ENCODE measurements around the gene FAM98B. TPM values are rescaled to one million over a fixed set of nuclear protein-coding genes. Genes with fewer than 3 reads are reported as not detected.

The FAM98B gene
- total RNA-seq, 4 donors from 2014 or later, result 9.3 to 12.6 (median 10.9) TPM

DNA sequence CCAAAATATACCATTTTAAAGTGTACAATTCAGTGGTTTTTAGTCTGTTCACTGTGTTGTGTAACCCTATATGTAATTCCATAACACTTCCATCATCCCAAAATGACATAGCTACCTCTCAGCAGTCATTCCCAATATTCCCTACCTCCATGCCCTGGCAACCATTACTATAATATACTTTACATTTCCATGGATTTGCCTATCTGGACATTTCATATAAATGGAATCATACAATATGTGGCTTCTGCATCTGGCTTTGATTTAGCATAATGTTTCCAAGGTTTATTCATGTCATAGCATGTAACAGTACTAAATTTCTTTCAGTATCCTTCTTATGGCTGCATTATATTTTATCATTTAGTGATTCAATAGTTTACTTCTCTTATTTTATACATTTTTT is 25.3 kb downstream of the FAM98B start:
- Histone ChIP-seq H3K4me1 (no peaks in the 10 kb centered on the region), H3K27ac (no peak overlapping the region), H3K36me3 (peaks cover 14 to 30% of the 10 kb centered on the region in 2 donors), H3K9me3 (no peaks in the 10 kb centered on the region), H3K27me3 (no peaks in the 10 kb centered on the region), H3K4me3 (replicated peaks in 1 of 3) (no peak overlapping the region)
- DNase-seq, result no peak
- intact Hi-C loops (cut with DNase I), result no loop called here
- TF ChIP-seq, protein P1, sequence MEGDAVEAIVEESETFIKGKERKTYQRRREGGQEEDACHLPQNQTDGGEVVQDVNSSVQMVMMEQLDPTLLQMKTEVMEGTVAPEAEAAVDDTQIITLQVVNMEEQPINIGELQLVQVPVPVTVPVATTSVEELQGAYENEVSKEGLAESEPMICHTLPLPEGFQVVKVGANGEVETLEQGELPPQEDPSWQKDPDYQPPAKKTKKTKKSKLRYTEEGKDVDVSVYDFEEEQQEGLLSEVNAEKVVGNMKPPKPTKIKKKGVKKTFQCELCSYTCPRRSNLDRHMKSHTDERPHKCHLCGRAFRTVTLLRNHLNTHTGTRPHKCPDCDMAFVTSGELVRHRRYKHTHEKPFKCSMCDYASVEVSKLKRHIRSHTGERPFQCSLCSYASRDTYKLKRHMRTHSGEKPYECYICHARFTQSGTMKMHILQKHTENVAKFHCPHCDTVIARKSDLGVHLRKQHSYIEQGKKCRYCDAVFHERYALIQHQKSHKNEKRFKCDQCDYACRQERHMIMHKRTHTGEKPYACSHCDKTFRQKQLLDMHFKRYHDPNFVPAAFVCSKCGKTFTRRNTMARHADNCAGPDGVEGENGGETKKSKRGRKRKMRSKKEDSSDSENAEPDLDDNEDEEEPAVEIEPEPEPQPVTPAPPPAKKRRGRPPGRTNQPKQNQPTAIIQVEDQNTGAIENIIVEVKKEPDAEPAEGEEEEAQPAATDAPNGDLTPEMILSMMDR (IDR thresholded peaks at IDR 0.05), result no peak
- TF ChIP-seq POLR2A (IDR thresholded peaks at IDR 0.05), result no peak

DNA sequence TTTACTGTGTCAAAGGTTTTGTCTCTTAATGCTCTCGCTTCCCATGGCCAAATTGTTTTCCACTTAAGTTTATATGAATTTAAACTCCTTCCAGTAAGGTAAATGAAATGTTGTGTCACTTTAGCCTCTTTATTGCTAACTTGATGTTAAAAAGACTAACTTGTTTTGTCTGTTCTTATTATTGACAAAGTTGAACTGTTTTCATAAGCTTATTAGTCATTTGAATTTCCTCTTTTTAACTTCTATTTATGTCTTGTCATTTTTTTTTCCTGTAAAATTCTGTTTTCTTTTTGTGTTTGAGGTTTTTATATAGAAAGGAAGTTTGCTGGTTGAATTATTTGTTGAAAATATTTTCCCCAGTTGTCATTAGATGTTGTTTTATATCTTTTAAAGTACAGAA is 25.8 kb downstream of the FAM98B start:
- no peak for DNase-seq
- H3K9me3 ChIP-seq, result no peaks in the 10 kb centered on the region
- H3K27ac ChIP-seq, result no peak overlapping the region
- H3K4me3 ChIP-seq (replicated peaks in 1 of 3), result no peak overlapping the region
- H3K27me3 ChIP-seq, result no peaks in the 10 kb centered on the region
- intact Hi-C loops (cut with DNase I), result no loop called here
- TF ChIP-seq, protein P1 (IDR thresholded peaks at IDR 0.05), result no peak
- no peak for TF ChIP-seq POLR2A (IDR thresholded peaks at IDR 0.05)
- WGBS, 2 donors, result 98% methylated on average over 1 of the region's 1 CpG
- no peaks in the 10 kb centered on the region for H3K4me1 ChIP-seq
- peaks cover 10 to 26% of the 10 kb centered on the region in 2 donors for H3K36me3 ChIP-seq

DNA sequence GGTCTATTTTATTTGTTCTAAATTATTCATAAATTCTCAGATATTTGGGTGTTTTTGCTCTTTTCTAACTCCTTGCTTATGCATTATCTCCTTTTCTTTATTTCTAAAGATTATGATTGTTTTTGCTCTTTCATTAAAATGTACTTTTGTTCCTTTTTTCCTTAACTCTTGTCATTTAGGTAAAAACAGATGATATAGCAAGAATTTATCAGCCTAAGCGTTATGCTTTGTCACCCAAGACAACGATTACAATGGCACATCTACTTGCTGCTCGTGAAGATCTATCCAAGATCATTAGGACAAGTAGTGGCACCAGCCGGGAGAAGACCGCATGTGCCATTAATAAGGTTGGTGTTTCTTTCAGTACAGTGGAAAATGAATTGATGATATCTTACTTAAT is 27.2 kb downstream of the FAM98B start:
- DNase-seq, result no peak
- Histone ChIP-seq H3K36me3 (peaks cover 5 to 14% of the 10 kb centered on the region in 2 donors), H3K4me3 (replicated peaks in 1 of 3) (no peak overlapping the region), H3K4me1 (no peaks in the 10 kb centered on the region), H3K9me3 (no peaks in the 10 kb centered on the region), H3K27me3 (no peaks in the 10 kb centered on the region), H3K27ac (no peak overlapping the region)
- intact Hi-C loops (cut with DNase I), result no loop called here
- WGBS, 2 donors, result 94 to 98% methylated on average over 5 of the region's 5 CpGs
- TF ChIP-seq, protein P1 (IDR thresholded peaks at IDR 0.05), result no peak
- no peak for TF ChIP-seq POLR2A (IDR thresholded peaks at IDR 0.05)

DNA sequence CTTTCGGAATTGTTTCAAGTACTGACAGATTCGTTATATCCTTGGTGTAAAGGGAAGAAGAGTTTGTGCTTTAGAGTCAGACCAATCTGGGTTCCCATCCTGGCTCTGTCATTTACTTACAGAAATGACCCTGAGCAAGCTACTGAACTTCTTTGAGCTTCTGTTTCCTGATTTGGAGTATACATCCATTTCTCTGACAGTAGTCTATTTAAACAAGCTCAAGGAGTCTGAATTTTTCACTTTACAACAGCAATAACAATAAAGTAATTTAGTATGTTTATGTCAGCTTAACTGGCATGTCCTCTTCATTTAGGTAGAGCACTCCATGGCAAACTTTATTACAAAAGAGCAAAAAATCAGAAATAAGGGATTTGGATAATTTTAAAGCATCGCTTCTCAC is 27.8 kb downstream of the FAM98B start:
- Histone ChIP-seq H3K9me3 (no peaks in the 10 kb centered on the region), H3K27me3 (no peaks in the 10 kb centered on the region), H3K27ac (no peak overlapping the region), H3K36me3 (peaks cover 5 to 14% of the 10 kb centered on the region in 2 donors), H3K4me1 (no peaks in the 10 kb centered on the region), H3K4me3 (replicated peaks in 1 of 3) (no peak overlapping the region)
- no peak for DNase-seq
- TF ChIP-seq POLR2A (IDR thresholded peaks at IDR 0.05), result no peak
- TF ChIP-seq, protein P1 (IDR thresholded peaks at IDR 0.05), result no peak
- intact Hi-C loops (cut with DNase I), result no loop called here
- WGBS, 2 donors, result 95 to 98% methylated on average over 3 of the region's 3 CpGs

DNA sequence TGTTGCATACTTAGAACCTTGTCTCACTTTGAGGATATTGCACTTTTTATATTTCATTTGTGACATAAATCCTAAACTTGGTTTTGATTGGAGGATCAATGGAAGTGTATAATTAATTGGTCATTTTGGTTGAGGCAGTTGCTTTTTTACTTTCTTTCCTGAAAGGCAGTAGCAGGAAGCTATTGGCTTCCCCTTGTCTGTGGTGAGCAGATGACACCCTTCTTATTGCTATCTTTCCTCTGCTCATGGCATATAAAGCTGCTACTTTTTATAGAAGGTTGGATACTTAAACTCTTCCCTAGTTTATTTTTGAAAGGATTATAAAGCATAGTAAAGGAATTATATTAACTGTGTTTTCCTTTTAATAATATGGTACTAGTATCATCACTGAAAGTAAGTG is 28.6 kb downstream of the FAM98B start:
- H3K4me1 ChIP-seq, result no peaks in the 10 kb centered on the region
- TF ChIP-seq, protein P1 (IDR thresholded peaks at IDR 0.05), result no peak
- TF ChIP-seq POLR2A (IDR thresholded peaks at IDR 0.05), result no peak
- intact Hi-C loops (cut with DNase I), result no loop called here
- no peak for DNase-seq
- H3K27ac ChIP-seq, result no peak overlapping the region
- no peaks in the 10 kb centered on the region for H3K27me3 ChIP-seq
- H3K36me3 ChIP-seq, result peaks cover 5 to 8% of the 10 kb centered on the region in 2 donors
- no peaks in the 10 kb centered on the region for H3K9me3 ChIP-seq
- H3K4me3 ChIP-seq (replicated peaks in 1 of 3), result no peak overlapping the region
